Esophagus squamous epithelium (tissue), 4 donors: ENCODE results near the gene GSC2.

Experiments
- POLR2A ChIP-seq, 4 donors: fragments of 450-650 bp; IDR thresholded peaks; one replicate each; pipeline ENCODE4 v1.6.1; 2017; ENCODE audit warnings: antibody characterized with exemption in 4 of 4, mild to moderate bottlenecking in 4 of 4, moderate library complexity in 3 of 4
- TF ChIP-seq, protein P1 (sequence below), 6 experiments: fragments of 450-650 bp in 4 of 6; fragments of 200-600 bp in 2 of 6; sonication (generic) in 2 of 6; IDR thresholded peaks; one replicate each; pipeline ENCODE4 v1.5.1; 2016 to 2019; ENCODE audit warnings: antibody characterized with exemption in 6 of 6, mild to moderate bottlenecking in 4 of 6, moderate library complexity in 4 of 6

DNA sequence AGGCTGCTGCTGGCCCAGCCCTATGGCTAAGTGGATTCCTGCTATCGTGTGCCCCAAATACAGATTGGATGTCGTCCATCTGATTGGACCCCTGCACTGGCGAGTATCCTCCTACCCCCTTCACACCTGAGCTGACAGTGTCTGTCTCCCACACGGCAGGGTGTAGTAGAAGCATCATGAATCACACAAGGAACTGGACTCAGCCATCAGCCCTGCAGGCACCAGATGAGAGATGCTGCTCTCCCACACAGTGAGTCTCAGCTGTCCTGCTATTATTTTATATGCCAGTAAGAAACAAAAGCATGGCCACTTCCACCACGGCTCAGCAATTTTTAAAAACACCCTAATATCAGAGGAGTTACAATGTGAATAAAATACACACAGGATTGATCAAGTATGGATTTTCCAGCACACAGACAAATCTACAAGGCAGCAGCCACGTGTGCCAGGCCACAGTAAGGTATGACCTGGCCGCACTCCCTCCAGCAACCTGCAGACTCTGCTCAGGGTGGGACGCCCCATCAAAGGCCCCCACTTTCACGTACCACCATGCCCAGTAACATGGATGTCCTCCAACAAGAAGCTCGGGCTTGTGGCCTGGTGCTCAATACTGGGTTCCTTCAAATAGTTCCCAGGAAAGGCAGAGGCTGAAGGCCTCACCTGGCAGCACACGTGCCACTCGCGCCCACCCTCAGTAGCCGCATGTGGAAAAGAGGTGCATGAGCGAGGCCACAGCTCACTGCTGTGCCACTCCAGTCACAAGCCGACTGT is 44.9 kb upstream of the GSC2 start:
- TF ChIP-seq, protein P1, sequence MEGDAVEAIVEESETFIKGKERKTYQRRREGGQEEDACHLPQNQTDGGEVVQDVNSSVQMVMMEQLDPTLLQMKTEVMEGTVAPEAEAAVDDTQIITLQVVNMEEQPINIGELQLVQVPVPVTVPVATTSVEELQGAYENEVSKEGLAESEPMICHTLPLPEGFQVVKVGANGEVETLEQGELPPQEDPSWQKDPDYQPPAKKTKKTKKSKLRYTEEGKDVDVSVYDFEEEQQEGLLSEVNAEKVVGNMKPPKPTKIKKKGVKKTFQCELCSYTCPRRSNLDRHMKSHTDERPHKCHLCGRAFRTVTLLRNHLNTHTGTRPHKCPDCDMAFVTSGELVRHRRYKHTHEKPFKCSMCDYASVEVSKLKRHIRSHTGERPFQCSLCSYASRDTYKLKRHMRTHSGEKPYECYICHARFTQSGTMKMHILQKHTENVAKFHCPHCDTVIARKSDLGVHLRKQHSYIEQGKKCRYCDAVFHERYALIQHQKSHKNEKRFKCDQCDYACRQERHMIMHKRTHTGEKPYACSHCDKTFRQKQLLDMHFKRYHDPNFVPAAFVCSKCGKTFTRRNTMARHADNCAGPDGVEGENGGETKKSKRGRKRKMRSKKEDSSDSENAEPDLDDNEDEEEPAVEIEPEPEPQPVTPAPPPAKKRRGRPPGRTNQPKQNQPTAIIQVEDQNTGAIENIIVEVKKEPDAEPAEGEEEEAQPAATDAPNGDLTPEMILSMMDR (IDR thresholded peaks at IDR 0.05) = no peak
- no peak for TF ChIP-seq POLR2A (IDR thresholded peaks at IDR 0.05)
